HepG2 (cell line): ENCODE measurements around the gene UCN2. TPM values are rescaled to one million over a fixed set of nuclear protein-coding genes. Genes with fewer than 3 reads are reported as not detected.

ENCODE experiments used
- DBP ChIP-seq: sonication (generic); formaldehyde crosslinking; IDR thresholded peaks from 2 replicates; pipeline ENCODE4 v1.4.0; 2020; ENCODE audit warnings: missing genetic modification reagents; ENCODE audit errors: not compliant biosample characterization
- FOXK1 ChIP-seq: sonication (generic); formaldehyde crosslinking; IDR thresholded peaks from 2 replicates; pipeline ENCODE4 v1.4.0; 2020; ENCODE audit warnings: low read depth, missing genetic modification reagents, borderline replicate concordance
- POLR2A ChIP-seq, 2 experiments: IDR thresholded peaks; 2 replicates each; pipeline ENCODE4 v1.6.1; 2011; ENCODE audit warnings: low read depth in 2 of 2, low read length in 2 of 2, mild to moderate bottlenecking in 1 of 2, moderate library complexity in 1 of 2; ENCODE audit not compliant: insufficient read depth in 1 of 2
- SOX13 ChIP-seq, 3 experiments: fragments of 450-650 bp in 1 of 3; sonication (generic) in 1 of 3; formaldehyde crosslinking in 1 of 3; IDR thresholded peaks in 2 of 3; conservative IDR thresholded peaks in 1 of 3; 2 replicates each; pipeline versions ENCODE4 v1.5.0 to v1.6.1; 2016 to 2020; ENCODE audit warnings: antibody characterized with exemption in 1 of 3, mild to moderate bottlenecking in 1 of 3, missing compliant biosample characterization in 1 of 3, missing genetic modification reagents in 1 of 3, moderate library complexity in 1 of 3
- SP4 ChIP-seq: sonication (generic); formaldehyde crosslinking; IDR thresholded peaks from 2 replicates; pipeline ENCODE4 v1.8.1; 2023; ENCODE audit warnings: mild to moderate bottlenecking, missing genetic modification reagents
- TFDP2 ChIP-seq: sonication (generic); formaldehyde crosslinking; IDR thresholded peaks from 2 replicates; pipeline ENCODE4 v1.4.0; 2020; ENCODE audit warnings: missing genetic modification reagents
- THAP8 ChIP-seq: sonication (generic); formaldehyde crosslinking; IDR thresholded peaks from 2 replicates; pipeline ENCODE4 v1.5.1; 2020; ENCODE audit warnings: missing genetic modification reagents, mild to moderate bottlenecking, borderline replicate concordance
- ZNF234 ChIP-seq: sonication (generic); formaldehyde crosslinking; conservative IDR thresholded peaks from 2 replicates; pipeline ENCODE4 v1.5.1; 2020; ENCODE audit warnings: mild to moderate bottlenecking, missing genetic modification reagents
- ZNF318 ChIP-seq: sonication (generic); formaldehyde crosslinking; IDR thresholded peaks from 2 replicates; pipeline ENCODE4 v1.4.0; 2020; ENCODE audit warnings: mild to moderate bottlenecking, missing genetic modification reagents
- ZNF337 ChIP-seq: sonication (generic); formaldehyde crosslinking; IDR thresholded peaks from 2 replicates; pipeline ENCODE4 v1.5.1; 2020; ENCODE audit warnings: missing genetic modification reagents, low read depth, mild to moderate bottlenecking, borderline replicate concordance
- ZNF572 ChIP-seq: sonication (generic); formaldehyde crosslinking; IDR thresholded peaks from 2 replicates; pipeline ENCODE4 v1.5.1; 2020; ENCODE audit warnings: mild to moderate bottlenecking, missing genetic modification reagents
- polyA plus RNA-seq, 8 experiments: library from polyadenylated mRNA; depleted of rRNA in 3 of 8; stranded (reverse) in 7 of 8; unstranded in 1 of 8; fragments of >200 nt; fragmentation: Illumina TruSeq in 4 of 8; extraction: Trizol in 4 of 8; gene quantifications; 2 replicates each; pipeline versions ENCODE4 v1.2.1 to v1.2.3, GENCODE V29; 2011 to 2016; ENCODE audit warnings: low read depth in 4 of 8, missing spikeins in 1 of 8, mixed read lengths in 1 of 8; ENCODE audit not compliant: insufficient read depth in 1 of 8
- total RNA-seq, 5 experiments: library from RNA; depleted of rRNA; stranded (reverse); fragments of >200 nt; fragmentation: Illumina TruSeq; extraction: Trizol; gene quantifications; 2 replicates each; pipeline ENCODE4 v1.2.3, GENCODE V29; 2016; ENCODE audit warnings: low read depth in 1 of 5
- TF ChIP-seq, protein P1 (sequence below): sonication (generic); formaldehyde crosslinking; IDR thresholded peaks from 2 replicates; pipeline ENCODE4 v1.4.0; 2020; ENCODE audit warnings: missing genetic modification reagents

The UCN2 gene
- total and polyA plus RNA-seq, 2 of the 13 experiments (the other 11 are each of a cell fraction or from before 2014, with no cell fraction given), result 0.07 to 1.5 TPM

DNA sequence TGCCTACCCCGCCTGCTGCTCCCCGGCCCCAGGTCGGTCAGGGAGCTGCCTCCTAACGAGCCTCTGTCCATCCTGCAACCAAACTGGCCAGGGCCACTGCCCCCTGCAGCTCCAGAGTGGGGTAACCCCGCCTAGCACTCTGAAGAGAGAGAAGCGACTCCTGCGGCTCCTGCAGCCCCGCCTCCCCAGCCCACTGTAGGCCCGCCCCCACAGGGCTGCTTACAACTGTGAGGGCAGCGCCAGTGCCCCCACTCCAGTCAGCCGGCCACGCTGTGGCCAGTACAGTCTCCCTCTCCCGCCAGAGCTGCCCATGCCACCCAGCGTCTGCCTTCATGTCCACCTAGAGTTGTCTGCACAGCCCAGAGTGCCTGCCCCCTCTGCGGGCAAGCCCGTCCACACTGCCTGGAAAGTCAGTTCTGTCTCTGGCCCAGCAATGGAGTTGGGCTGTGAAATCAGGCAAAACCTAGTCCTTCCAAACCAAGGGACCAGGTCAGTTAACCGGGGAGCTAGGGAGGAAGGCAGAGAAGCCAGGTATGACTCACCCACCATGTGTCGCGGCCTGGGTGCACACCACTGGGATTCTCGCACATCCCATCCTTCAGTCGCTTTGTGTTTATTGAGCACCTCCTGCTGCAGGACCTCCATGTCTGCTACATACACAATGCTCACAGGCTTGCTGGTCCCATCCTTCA lies 2.4 kb downstream of the UCN2 start (continued):
- TF ChIP-seq, protein P1, sequence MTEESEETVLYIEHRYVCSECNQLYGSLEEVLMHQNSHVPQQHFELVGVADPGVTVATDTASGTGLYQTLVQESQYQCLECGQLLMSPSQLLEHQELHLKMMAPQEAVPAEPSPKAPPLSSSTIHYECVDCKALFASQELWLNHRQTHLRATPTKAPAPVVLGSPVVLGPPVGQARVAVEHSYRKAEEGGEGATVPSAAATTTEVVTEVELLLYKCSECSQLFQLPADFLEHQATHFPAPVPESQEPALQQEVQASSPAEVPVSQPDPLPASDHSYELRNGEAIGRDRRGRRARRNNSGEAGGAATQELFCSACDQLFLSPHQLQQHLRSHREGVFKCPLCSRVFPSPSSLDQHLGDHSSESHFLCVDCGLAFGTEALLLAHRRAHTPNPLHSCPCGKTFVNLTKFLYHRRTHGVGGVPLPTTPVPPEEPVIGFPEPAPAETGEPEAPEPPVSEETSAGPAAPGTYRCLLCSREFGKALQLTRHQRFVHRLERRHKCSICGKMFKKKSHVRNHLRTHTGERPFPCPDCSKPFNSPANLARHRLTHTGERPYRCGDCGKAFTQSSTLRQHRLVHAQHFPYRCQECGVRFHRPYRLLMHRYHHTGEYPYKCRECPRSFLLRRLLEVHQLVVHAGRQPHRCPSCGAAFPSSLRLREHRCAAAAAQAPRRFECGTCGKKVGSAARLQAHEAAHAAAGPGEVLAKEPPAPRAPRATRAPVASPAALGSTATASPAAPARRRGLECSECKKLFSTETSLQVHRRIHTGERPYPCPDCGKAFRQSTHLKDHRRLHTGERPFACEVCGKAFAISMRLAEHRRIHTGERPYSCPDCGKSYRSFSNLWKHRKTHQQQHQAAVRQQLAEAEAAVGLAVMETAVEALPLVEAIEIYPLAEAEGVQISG (CRISPR knock-in tag), result peak; percentile 27; the same call in 1 of the 2 replicates
- TF ChIP-seq POLR2A (IDR thresholded peaks at IDR 0.05; ENCODE audit: insufficient read depth in 1 of 2, low read depth in 2 of 2, low read length in 2 of 2) (no peak), SP4 (CRISPR knock-in tag) (0 out of 2 replicates have a peak, but pooled peaks have one; percentile 17), ZNF572 (CRISPR knock-in tag) (0 out of 2 replicates have a peak, but pooled peaks have one; percentile 26), FOXK1 (CRISPR knock-in tag) (no peak), THAP8 (CRISPR knock-in tag) (no peak), SOX13 (IDR thresholded peaks at IDR 0.05) (no peak), SOX13 (CRISPR knock-in tag; conservative IDR thresholded peaks at IDR 0.05 in 1 of 2, IDR thresholded peaks at IDR 0.05 in 1 of 2) (0 out of 4 replicates have a peak, but pooled peaks of 1 of the 2 experiments have one; percentile 6), ZNF337 (CRISPR knock-in tag) (no peak), TFDP2 (CRISPR knock-in tag) (no peak), ZNF318 (CRISPR knock-in tag) (no peak), DBP (CRISPR knock-in tag) (no peak), ZNF234 (CRISPR knock-in tag) (no peak)
